ENCODE data around the gene DCHS1.

The DCHS1 gene

GRCh38 chr11:6673523-6674218 lies 18.1 kb upstream of the DCHS1 start:
- no peak for DNase-seq (ENCODE audit: low read depth in 2 of 2)

DNA sequence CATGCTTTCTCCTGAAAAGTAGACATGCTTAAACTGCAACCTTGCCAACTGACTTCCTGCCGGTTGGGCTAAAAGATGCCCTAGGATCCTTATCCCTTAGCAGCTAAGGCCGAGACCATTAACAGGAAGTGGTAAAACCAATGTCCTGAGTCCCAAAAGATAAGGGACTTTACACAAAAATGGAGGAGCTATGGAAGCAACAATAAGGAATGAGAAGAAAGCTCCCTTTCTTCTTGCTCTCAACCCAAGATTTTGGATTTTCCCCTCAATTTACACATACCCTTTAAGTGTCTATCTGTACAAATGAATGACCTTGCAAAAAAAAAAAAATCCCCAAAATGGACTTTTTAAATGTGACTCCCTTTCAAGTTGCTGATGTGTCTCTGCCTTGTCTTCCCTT lies 16.4 kb upstream of the DCHS1 start:
- no peak for DNase-seq (ENCODE audit: low read depth in 2 of 2)

- DNase-seq (ENCODE audit: low read depth in 2 of 2), result no peak
These were observed 14.7 kb upstream of the DCHS1 start for GRCh38 chr11:6670202-6670830.

- no peak for DNase-seq (ENCODE audit: low read depth in 2 of 2)
These were observed 12.2 kb upstream of the DCHS1 start for GRCh38 chr11:6667733-6668374.

DNA sequence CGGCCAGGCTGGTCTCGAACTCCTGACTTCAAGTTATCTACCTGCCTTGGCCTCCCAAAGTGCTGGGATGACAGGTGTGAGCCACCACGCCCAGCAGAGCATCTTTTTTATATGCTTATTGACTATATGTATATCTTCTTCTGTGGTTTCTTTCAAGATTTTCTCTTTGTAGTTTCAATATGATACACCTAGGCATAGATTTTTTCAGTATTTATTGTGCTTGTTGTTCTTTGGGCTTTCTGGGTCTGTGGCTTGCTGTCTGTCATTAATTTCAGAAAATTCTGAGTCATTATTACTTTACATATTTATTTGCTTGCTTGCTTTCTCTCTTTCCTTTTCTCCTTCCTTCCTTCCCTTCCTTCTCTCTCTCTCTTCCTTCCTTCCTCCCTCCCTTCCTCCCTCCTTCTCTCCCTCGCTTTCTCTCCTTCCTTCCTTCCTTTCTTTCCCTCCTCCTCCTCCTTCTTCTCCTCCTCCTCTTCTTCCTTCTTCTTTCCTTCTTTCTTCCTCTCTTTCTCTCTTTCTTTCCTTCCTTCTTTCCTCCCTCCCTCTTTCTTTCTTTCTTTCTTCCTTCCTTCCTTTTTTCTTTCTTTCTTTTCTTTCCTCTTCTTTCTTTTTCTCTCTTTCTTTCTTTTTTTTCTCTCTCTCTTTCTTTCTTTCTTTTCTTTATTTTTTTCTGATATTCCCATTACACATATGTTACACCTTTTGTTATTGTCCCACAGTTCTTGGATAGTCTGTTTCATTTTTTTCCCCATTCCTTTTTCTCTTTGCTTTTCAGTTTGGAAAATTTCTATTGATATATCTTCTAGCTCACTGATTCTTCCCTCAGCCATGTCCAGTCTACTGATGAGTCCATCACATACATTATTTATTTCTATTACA lies 10.9 kb upstream of the DCHS1 start:
- no peak for DNase-seq (ENCODE audit: low read depth in 2 of 2)

DNA sequence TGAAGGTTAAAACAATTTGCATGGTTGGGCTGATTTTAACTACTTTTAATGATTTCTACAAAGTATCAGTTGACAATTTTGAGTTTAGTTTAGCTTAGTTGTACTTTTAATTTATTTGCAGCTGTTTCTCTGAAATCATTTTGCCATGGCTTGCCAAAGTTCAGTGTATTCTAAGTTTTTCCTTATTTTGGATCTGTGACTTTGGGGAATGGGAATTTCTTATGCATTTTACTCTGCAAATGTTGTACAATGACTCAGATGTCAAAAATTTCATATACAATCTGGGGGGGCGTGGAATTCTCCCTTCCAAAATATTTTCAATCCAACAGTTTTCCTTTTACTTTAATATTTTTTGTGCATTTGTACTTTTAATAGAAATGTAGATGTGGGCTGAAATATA lies 8.9 kb upstream of the DCHS1 start:
- DNase-seq (ENCODE audit: low read depth in 2 of 2), result no peak

DNA sequence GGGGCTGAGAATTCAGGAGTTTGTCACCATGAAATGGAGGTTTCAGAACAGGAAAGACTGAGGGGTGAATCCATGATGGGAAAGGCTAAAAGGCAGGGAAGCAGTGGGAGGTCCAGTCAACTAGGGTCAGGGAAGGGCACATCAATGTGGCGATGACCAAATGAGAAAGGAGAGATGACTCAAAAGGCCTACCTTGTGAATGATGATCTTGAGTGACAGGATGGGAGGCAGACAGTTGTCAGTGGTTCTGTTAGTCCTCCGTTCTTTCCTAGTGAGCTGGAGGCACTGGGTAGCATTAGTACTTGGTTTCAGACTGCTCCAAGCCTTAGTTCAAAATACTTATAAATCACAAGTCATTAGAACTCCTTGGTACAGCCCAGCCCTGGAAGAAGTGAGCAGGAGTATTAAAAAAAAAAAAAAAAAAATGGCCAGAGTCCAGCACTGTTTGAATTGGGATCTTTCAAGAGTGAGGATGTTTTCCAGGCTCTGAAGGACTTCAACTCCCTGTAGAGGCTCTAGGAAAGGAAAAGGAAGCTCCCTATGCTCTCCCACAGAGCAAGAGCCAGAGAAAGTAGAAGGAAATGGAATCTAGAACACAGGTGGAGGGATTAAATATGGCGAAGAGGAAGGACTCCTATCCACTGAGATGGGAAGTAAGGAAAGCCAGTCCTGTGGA lies 8.3 kb upstream of the DCHS1 start:
- no peak for DNase-seq (ENCODE audit: low read depth in 2 of 2)

GRCh38 chr11:6660712-6661111 lies 5.1 kb upstream of the DCHS1 start:
- DNase-seq (ENCODE audit: low read depth in 2 of 2), result no peak

DNA sequence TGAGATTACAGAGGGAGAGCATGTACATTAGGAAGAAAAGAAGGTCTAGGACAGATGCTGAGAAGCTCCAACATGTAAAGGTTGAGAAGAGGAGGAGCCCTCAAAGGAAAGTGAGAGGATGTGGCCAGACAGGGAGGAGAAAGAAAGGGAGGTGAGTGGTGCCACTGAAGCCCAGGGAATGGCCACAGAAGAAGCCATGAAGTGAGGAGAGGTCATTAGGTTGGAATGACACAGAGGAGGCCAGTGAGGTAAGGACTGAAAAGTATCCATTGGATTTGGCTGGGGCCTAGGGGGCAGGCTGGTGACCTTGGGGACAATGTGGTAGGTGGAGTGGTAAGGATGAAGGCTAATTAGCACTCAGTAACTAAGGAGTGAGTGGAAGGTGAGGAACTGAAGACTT lies 3.0 kb upstream of the DCHS1 start:
- no peak for DNase-seq (ENCODE audit: low read depth in 2 of 2)

- no peak for DNase-seq (ENCODE audit: low read depth in 2 of 2)
These were observed 1.7 kb upstream of the DCHS1 start for GRCh38 chr11:6657346-6657745.

DNA sequence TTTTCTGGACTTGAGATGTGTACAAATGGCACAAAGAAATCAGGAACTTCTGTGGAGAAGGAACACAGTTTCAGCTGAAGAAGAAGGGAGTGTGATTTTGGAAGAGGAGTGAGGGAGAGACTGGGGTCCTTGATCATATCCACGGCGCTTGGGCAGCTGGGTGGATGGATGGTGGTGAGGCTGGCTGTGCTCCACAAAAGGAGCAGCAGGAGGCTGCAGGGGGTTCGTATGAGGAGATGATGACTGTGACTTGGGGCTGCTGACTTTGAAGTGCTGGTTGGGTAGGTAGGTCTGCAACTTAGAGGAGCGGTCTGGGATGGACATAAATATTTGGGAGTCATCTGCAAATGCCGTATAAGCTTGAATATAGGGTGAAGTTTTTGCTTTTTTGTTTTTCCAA lies 1.3 kb upstream of the DCHS1 start:
- DNase-seq (ENCODE audit: low read depth in 2 of 2), result no peak

GRCh38 chr11:6656584-6656915 lies 941 bp upstream of the DCHS1 start:
- DNase-seq (ENCODE audit: low read depth in 2 of 2), result no peak

GRCh38 chr11:6655020-6655789 lies 404 bp downstream of the DCHS1 start:
- no peak for DNase-seq (ENCODE audit: low read depth in 2 of 2)

GRCh38 chr11:6654281-6655019 lies 1.2 kb downstream of the DCHS1 start:
- no peak for DNase-seq (ENCODE audit: low read depth in 2 of 2)

DNA sequence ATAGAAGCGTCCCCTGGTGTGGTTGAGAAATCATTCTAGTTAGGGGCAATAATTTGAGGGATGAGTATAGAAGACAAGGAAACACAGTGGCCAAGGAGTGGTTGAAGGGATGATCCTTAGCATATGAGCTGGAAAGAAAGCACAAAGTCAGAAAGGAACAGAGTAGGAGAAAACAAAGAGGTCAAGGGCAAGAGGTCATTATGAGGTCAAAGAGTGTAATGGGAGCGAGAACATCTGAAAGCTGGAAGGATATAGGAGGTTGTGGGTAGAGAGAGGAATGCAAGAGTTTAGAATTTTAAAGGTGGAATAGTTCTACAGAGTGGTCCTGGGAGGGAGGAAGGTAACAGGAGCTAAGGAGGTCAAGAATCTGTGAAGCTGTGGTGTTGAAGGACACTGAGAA lies 2.0 kb downstream of the DCHS1 start:
- no peak for DNase-seq (ENCODE audit: low read depth in 2 of 2)

DNA sequence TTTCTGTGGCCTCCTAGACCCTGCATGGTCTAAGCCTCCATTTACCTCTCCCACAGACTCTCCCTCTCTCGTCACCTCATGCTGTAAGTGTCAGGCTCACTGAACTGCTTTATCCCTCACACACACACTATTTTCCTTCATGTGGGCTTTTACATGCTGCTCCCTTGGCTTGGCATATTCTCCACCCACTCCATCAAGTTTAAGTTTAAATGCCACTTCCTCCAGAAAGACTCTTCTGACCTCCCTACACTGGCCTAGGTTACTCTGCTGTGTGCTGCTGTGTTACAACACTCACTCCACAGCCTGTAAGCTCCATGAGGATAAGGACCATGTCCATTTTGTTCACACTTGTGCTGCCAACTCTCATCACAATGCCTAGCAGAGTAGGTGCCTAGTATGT lies 2.5 kb downstream of the DCHS1 start:
- DNase-seq (ENCODE audit: low read depth in 2 of 2), result no peak

DNA sequence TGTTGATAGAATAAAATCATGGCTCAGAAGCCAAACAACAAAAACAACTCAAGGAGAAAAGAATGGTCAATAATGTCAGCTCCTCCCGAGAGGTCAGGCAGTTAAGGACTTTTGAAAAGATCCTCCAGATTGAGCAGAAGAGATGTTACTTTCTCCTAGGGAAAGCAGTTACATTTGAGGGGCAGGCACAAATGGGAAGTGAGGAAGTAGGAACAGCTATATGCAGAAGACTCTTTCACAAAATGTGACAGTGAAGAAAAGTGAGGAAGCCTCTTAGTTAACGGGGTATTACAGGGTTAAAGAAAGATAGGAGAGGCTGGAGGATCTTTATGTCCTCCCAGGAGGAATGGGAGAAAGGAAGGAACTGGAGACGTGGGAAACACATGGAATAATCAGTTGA lies 3.4 kb downstream of the DCHS1 start:
- no peak for DNase-seq (ENCODE audit: low read depth in 2 of 2)

GRCh38 chr11:6650980-6651379 lies 4.6 kb downstream of the DCHS1 start:
- no peak for DNase-seq (ENCODE audit: low read depth in 2 of 2)

DNA sequence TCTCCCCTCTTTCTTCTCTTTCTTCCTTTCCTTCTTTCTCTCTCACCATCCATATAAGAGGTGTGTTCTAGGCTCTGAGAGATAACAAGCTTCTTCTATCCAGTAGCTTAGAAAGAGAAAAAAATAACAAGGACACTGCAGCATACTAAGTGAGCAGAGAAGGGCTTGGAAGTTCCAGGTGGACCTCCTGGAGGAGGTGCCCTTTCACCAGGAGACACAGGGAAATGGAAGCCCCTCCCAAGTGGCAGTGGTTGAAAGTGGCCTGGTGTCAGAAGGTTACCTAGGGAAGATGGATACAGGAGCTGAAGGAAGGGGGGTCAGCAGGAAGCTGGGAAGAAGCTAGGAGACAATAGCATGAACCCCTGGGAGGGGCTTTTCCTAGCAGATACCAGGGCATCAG lies 5.5 kb downstream of the DCHS1 start:
- no peak for DNase-seq (ENCODE audit: low read depth in 2 of 2)

DNA sequence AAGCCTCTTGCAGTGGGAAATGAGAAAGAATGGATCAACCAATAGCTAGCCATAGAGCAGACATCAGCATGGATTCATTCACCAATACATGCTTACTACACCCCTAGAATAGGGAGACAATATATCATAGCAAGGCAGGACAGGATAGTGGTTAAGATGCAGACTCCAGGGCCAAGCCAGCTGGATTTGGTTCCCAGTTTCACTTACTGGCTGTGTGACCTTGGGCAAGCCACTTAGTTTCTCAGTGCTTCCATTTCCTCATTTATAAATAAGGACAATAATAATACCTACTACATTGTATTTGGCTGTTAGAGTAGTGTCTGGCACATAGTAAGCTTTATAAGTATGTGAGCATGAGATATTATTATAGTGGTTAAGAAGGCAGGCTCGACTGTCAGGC lies 7.1 kb downstream of the DCHS1 start:
- DNase-seq (ENCODE audit: low read depth in 2 of 2), result no peak
